GM19452 (cell line): ENCODE measurements around the gene TIAM2.

Experiments
- ATAC-seq: cut with Tn5 transposase; IDR thresholded peaks from one replicate; pipeline ENCODE4 v1.9.1; 2021; ENCODE audit not compliant: unreplicated experiment

The TIAM2 gene

GRCh38 chr6:155125906-155126305 lies 130.8 kb downstream of the TIAM2 start:
- no peak for ATAC-seq

GRCh38 chr6:155126727-155127439 lies 131.8 kb downstream of the TIAM2 start:
- ATAC-seq: no peak

- ATAC-seq: no peak
These were observed 133.9 kb downstream of the TIAM2 start for GRCh38 chr6:155128977-155129376.

GRCh38 chr6:155129744-155130143 lies 134.6 kb downstream of the TIAM2 start:
- ATAC-seq: no peak

GRCh38 chr6:155130161-155130853 lies 135.2 kb downstream of the TIAM2 start:
- no peak for ATAC-seq

GRCh38 chr6:155132617-155133016 lies 137.5 kb downstream of the TIAM2 start:
- no peak for ATAC-seq

GRCh38 chr6:155141002-155141401 lies 145.9 kb downstream of the TIAM2 start:
- no peak for ATAC-seq

- no peak for ATAC-seq
These were observed 146.4 kb downstream of the TIAM2 start for GRCh38 chr6:155141512-155141911.

GRCh38 chr6:155142168-155143028 lies 147.3 kb downstream of the TIAM2 start:
- ATAC-seq: no peak

GRCh38 chr6:155143029-155143577 lies 148.0 kb downstream of the TIAM2 start:
- no peak for ATAC-seq

- ATAC-seq: no peak
These were observed 148.5 kb downstream of the TIAM2 start for GRCh38 chr6:155143578-155144106.

GRCh38 chr6:155146205-155146604 lies 151.1 kb downstream of the TIAM2 start:
- no peak for ATAC-seq

- no peak for ATAC-seq
These were observed 153.0 kb downstream of the TIAM2 start for GRCh38 chr6:155147958-155148663.

GRCh38 chr6:155150967-155151671 lies 156.0 kb downstream of the TIAM2 start:
- ATAC-seq: no peak

- no peak for ATAC-seq
These were observed 157.3 kb downstream of the TIAM2 start for GRCh38 chr6:155152211-155153076.

- ATAC-seq: no peak
These were observed 159.2 kb downstream of the TIAM2 start for GRCh38 chr6:155154158-155154830.

- no peak for ATAC-seq
These were observed 160.8 kb downstream of the TIAM2 start for GRCh38 chr6:155155787-155156447.

- ATAC-seq: no peak
These were observed 162.0 kb downstream of the TIAM2 start for GRCh38 chr6:155157101-155157500.
